A549 (cell line): ENCODE data around the gene GLRA1.

Experiments used
- CTCF ChIP-seq: fragments of >200 bp; sonication (Bioruptor Twin); formaldehyde crosslinking; IDR thresholded peaks from 3 replicates; pipeline ENCODE4 v1.5.1; 2016
- EP300 ChIP-seq, 2 experiments: fragments of >200 bp; sonication (Bioruptor Twin); formaldehyde crosslinking; IDR thresholded peaks; 2 replicates in 1 of 2; 3 replicates in 1 of 2; pipeline ENCODE4 v1.6.1; 2016 to 2017
- MYC ChIP-seq: IDR thresholded peaks from 2 replicates; pipeline ENCODE4 v1.6.1; 2012; ENCODE audit warnings: mild to moderate bottlenecking, inconsistent platforms, low read length, improper control_type of control experiment, borderline replicate concordance
- POLR2A ChIP-seq: IDR thresholded peaks from 2 replicates; pipeline ENCODE4 v1.6.1; 2012; ENCODE audit warnings: mild to moderate bottlenecking, low read length
- RARB ChIP-seq: fragments of 250-450 bp; sonication (Bioruptor Pico); IDR thresholded peaks from 2 replicates; pipeline ENCODE4 v1.8.0; 2021; ENCODE audit warnings: mild to moderate bottlenecking, moderate library complexity
- ZFP36 ChIP-seq: fragments of 450-650 bp; IDR thresholded peaks from 2 replicates; pipeline ENCODE4 v1.6.1; 2014; ENCODE audit warnings: borderline replicate concordance; ENCODE audit not compliant: partially characterized antibody
- ZSCAN20 ChIP-seq: fragments of 250-450 bp; sonication (Bioruptor Pico); IDR thresholded peaks from 2 replicates; pipeline ENCODE4 v1.8.0; 2022; ENCODE audit warnings: mild to moderate bottlenecking, moderate library complexity

GRCh38 chr5:151880324-151880723 lies 44.3 kb downstream of the GLRA1 start:
- TF ChIP-seq EP300 (IDR thresholded peaks at IDR 0.05) (no peak), POLR2A (no peak), RARB (no peak), ZFP36 (no peak), ZSCAN20 (CRISPR knock-in tag) (no peak), CTCF (no peak), MYC (no peak)
